BE2C (cell line): ENCODE data around the gene POLR3E.

Experiments
- DNase-seq: peaks from one replicate; pipeline ENCODE4 v3.0.0-alpha.2; 2020
- H3K27me3 ChIP-seq: fragments of 250-450 bp; sonication (Bioruptor Pico); 2 replicates; pipeline ENCODE4 v1.5.1; 2020; ENCODE audit warnings: mild to moderate bottlenecking
- H3K36me3 ChIP-seq: fragments of 250-450 bp; sonication (Bioruptor Pico); 2 replicates; pipeline ENCODE4 v1.5.1; 2020; ENCODE audit warnings: mild to moderate bottlenecking
- H3K4me1 ChIP-seq: fragments of 250-450 bp; sonication (Bioruptor Pico); 2 replicates; pipeline ENCODE4 v1.5.1; 2020
- H3K4me3 ChIP-seq: 2 replicates; pipeline ENCODE4 v1.5.1; 2011; ENCODE audit warnings: low read depth, low read length
- H3K9me3 ChIP-seq: fragments of 250-450 bp; sonication (Bioruptor Pico); 2 replicates; pipeline ENCODE4 v1.5.1; 2020
- CTCF ChIP-seq: IDR thresholded peaks from 2 replicates; pipeline ENCODE4 v1.5.1; 2012; ENCODE audit warnings: mild to moderate bottlenecking, low read depth, low read length

POLR3E gene

GRCh38 chr16:22312897-22313781 is 15.9 kb downstream of the POLR3E start:
- peaks cover 57% of the 10 kb centered on the region for H3K36me3 ChIP-seq
- H3K4me1 ChIP-seq = no peaks in the 10 kb centered on the region
- H3K4me3 ChIP-seq = no peak overlapping the region
- no peak for DNase-seq
- H3K27me3 ChIP-seq = no peaks in the 10 kb centered on the region
- H3K9me3 ChIP-seq = no peaks in the 10 kb centered on the region
- TF ChIP-seq CTCF = no peak

- no peak overlapping the region for H3K4me3 ChIP-seq
- DNase-seq = no peak
- no peak for TF ChIP-seq CTCF
- H3K36me3 ChIP-seq = peaks cover 57% of the 10 kb centered on the region
- H3K27me3 ChIP-seq = no peaks in the 10 kb centered on the region
- no peaks in the 10 kb centered on the region for H3K9me3 ChIP-seq
- no peaks in the 10 kb centered on the region for H3K4me1 ChIP-seq
These were observed 16.8 kb downstream of the POLR3E start for GRCh38 chr16:22313876-22314470.

- Histone ChIP-seq H3K36me3 (peaks cover 52% of the 10 kb centered on the region), H3K27me3 (no peaks in the 10 kb centered on the region), H3K4me3 (no peak overlapping the region), H3K9me3 (no peaks in the 10 kb centered on the region), H3K4me1 (no peaks in the 10 kb centered on the region)
- no peak for TF ChIP-seq CTCF
- no peak for DNase-seq
These were observed 17.7 kb downstream of the POLR3E start for GRCh38 chr16:22314661-22315626.

GRCh38 chr16:22315979-22316378 is 18.8 kb downstream of the POLR3E start:
- no peaks in the 10 kb centered on the region for H3K4me1 ChIP-seq
- peaks cover 48% of the 10 kb centered on the region for H3K36me3 ChIP-seq
- H3K4me3 ChIP-seq = no peak overlapping the region
- TF ChIP-seq CTCF = no peak
- H3K9me3 ChIP-seq = no peaks in the 10 kb centered on the region
- H3K27me3 ChIP-seq = no peaks in the 10 kb centered on the region
- no peak for DNase-seq

- H3K4me1 ChIP-seq = no peaks in the 10 kb centered on the region
- peaks cover 48% of the 10 kb centered on the region for H3K36me3 ChIP-seq
- no peak for TF ChIP-seq CTCF
- DNase-seq = no peak
- H3K27me3 ChIP-seq = no peaks in the 10 kb centered on the region
- H3K9me3 ChIP-seq = no peaks in the 10 kb centered on the region
- H3K4me3 ChIP-seq = no peak overlapping the region
These were observed 19.2 kb downstream of the POLR3E start for GRCh38 chr16:22316411-22316811.
